Naive thymus-derived CD8-positive, alpha-beta T cell (primary cell): ENCODE data around the gene SENP1. TPM values are rescaled to one million over a fixed set of nuclear protein-coding genes. Genes with fewer than 3 reads are reported as not detected.
A peak's percentile ranks its signal among the peaks of the same experiment; 100 is the strongest.

ENCODE experiments used
- ATAC-seq, 2 donors: fragments of 150-1000 bp; cut with Tn5 transposase in 1 of 2; sonication (Bioruptor Pico), chemical (Tn5 transposase) in 1 of 2; 1 replicate in 1 of 2; 2 replicates in 1 of 2; pipeline ENCODE4 v1.10.0; 2021; ENCODE audit warnings: mild to moderate bottlenecking in 2 of 2, moderate library complexity in 2 of 2
- POLR2A ChIA-PET: fragments of 350-600 bp; sonication (Branson Sonifier 250); formaldehyde crosslinking; loops from one replicate; lab custom pipeline; 2021; ENCODE audit warnings: antibody characterized with exemption; lab: Charles Lee
- DNase-seq, 10 donors: peaks; one replicate each; pipeline versions ENCODE4 v3.0.0 to v3.0.0-alpha.2; 2020 to 2022
- H3K27ac Mint-ChIP-seq, 10 donors: one replicate each; pipeline ENCODE4 v1.8.0; 2020 to 2022; ENCODE audit warnings: mild to moderate bottlenecking in 10 of 10, mixed read lengths in 10 of 10, moderate library complexity in 4 of 10, inconsistent platforms in 1 of 10
- H3K27me3 Mint-ChIP-seq, 5 donors: one replicate each; pipeline ENCODE4 v1.8.0; 2021 to 2022; ENCODE audit warnings: mixed read lengths in 5 of 5
- H3K36me3 Mint-ChIP-seq, 3 donors: one replicate each; pipeline ENCODE4 v1.8.0; 2020 to 2022; ENCODE audit warnings: mixed read lengths in 3 of 3, mild to moderate bottlenecking in 2 of 3, inconsistent platforms in 1 of 3
- H3K4me1 Mint-ChIP-seq, 4 donors: one replicate each; pipeline ENCODE4 v1.8.0; 2021 to 2022; ENCODE audit warnings: mixed read lengths in 4 of 4
- H3K4me3 Mint-ChIP-seq, 10 donors: one replicate each; pipeline ENCODE4 v1.8.0; 2020 to 2022; ENCODE audit warnings: mild to moderate bottlenecking in 10 of 10, mixed read lengths in 10 of 10, moderate library complexity in 6 of 10, inconsistent platforms in 1 of 10
- H3K9me3 Mint-ChIP-seq, 9 donors: one replicate each; pipeline ENCODE4 v1.8.0; 2020 to 2022; ENCODE audit warnings: mixed read lengths in 9 of 9, mild to moderate bottlenecking in 3 of 9, inconsistent platforms in 1 of 9, moderate library complexity in 1 of 9
- polyA plus RNA-seq, 3 donors: library from polyadenylated mRNA; unstranded; fragments of 300-500 nt; fragmentation: Illumina TruSeq; gene quantifications; one replicate each; pipeline ENCODE4 v1.2.3, GENCODE V29; 2021
- total RNA-seq, 8 experiments: library from RNA in 2 of 8; stranded (reverse) in 2 of 8; gene quantifications; one replicate each; pipeline ENCODE4 v1.2.3 and lab custom pipeline; 2021 to 2026

Gene SENP1
- total RNA-seq, result 10 to 100 TPM; 29.1 to 37.0 TPM
- 10 to 100 TPM in 2 of 3 donors, 1 to 10 TPM in 1; 9.9 to 11.9 (median 10.2) TPM for polyA plus RNA-seq
- 34.4 to 76.1 (median 51.1) reads per million in 6 experiments for total RNA-seq (lab: John Stamatoyannopoulos, UW)

- ATAC-seq, result peak; percentile 81 to 84
- no peaks in the 10 kb centered on the region for H3K27me3 Mint-ChIP-seq
- POLR2A ChIA-PET, result interaction anchor here (0.8 to 3.5 kb wide), 14 partner anchors 9 to 576 kb away, joined by 3 to 39 read pairs (median 4); partner anchors contain the start of genes ASB8, KANSL2, PFKM and TMEM106C
- DNase-seq, result peak; percentile 76 to 96 (median 88)
- peak within 1 kb of the TSS; percentile 96 to 100 (median 99) for H3K27ac Mint-ChIP-seq
- no peaks in the 10 kb centered on the region for H3K9me3 Mint-ChIP-seq
- peaks cover 0 to 4% (median 0%) of the 10 kb centered on the region in 3 donors for H3K36me3 Mint-ChIP-seq
- peaks cover 27 to 58% (median 48%) of the 10 kb centered on the region in 4 donors for H3K4me1 Mint-ChIP-seq
- peak within 1 kb of the TSS; percentile 89 to 99 (median 94) for H3K4me3 Mint-ChIP-seq
Observed at GRCh38 chr12:48105867-48106680, at the start of gene SENP1. Gene SENP1, minus strand, starts transcription at chr12:48106079. Its CDS starts 4,607 bp downstream, at chr12:48101472.

- H3K27ac Mint-ChIP-seq, result peak overlapping the region in 1 of 10 donors; percentile 22
- H3K9me3 Mint-ChIP-seq, result no peaks in the 10 kb centered on the region
- H3K4me1 Mint-ChIP-seq, result peaks cover 14 to 27% (median 24%) of the 10 kb centered on the region in 4 donors
- no peaks in the 10 kb centered on the region for H3K27me3 Mint-ChIP-seq
- H3K4me3 Mint-ChIP-seq, result no peak overlapping the region
- DNase-seq (no peak), ATAC-seq (no peak)
- POLR2A ChIA-PET, result interaction anchor here (0.6 kb wide), 1 partner anchor 13 kb away, joined by 3 read pairs; no protein-coding TSS in a partner anchor
- H3K36me3 Mint-ChIP-seq, result peaks cover 0 to 76% (median 12%) of the 10 kb centered on the region in 3 donors
Observed at GRCh38 chr12:48151103-48151771, 45.4 kb upstream of the SENP1 start.

DNA sequence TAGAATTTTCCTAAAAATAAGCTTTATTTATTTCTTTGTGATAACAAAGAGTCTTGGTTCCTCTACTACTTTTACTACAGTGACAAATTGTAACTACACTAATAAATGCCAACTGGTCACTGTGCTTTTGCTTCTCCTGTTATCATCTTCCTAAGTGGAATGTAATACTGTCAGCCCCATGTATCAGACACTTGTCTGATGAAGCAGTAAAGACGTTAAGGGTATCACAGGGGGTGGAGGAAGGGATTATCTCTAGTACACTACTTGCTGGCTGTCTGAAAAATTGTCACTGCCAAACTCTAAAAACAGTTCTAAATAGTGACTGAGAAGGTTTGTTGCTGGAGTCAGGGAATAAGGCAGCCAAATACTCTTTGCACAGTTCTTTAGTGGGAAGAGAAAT lies 40.1 kb upstream of the SENP1 start:
- POLR2A ChIA-PET, result interaction anchor here (2.0 kb wide), 1 partner anchor 11 kb away, joined by 6 read pairs; the partner anchor contains the start of gene ASB8
- H3K9me3 Mint-ChIP-seq, result no peaks in the 10 kb centered on the region
- no peak overlapping the region for H3K4me3 Mint-ChIP-seq
- peak overlapping the region in 6 of 10 donors; percentile 3 to 47 (median 24) for H3K27ac Mint-ChIP-seq
- no peaks in the 10 kb centered on the region for H3K27me3 Mint-ChIP-seq
- DNase-seq (no peak), ATAC-seq (no peak)
- H3K36me3 Mint-ChIP-seq, result peaks cover 5 to 91% (median 22%) of the 10 kb centered on the region in 3 donors
- H3K4me1 Mint-ChIP-seq, result peaks cover 0 to 8% (median 5%) of the 10 kb centered on the region in 4 donors

DNA sequence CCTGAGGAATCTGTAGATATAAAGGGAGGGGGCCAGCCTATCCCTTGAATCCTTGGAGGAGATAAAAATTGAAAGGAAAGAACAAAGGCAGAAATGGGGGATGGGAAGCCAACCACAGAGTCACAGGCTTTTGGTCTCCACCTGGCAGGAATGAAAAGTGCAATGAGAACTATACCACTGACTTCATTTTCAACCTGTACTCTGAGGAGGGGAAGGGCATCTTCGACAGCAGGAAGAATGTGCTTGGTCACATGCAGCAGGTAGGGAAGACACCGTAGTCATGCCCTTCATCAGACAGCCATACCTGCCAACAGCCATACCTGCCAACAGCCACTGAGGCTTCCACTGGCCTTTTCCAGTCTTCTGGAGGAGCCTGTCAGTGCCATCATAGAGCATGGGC lies 38.0 kb upstream of the SENP1 start:
- Mint-ChIP-seq H3K4me1 (peaks cover 0 to 6% (median 5%) of the 10 kb centered on the region in 4 donors), H3K36me3 (peaks cover 5 to 73% (median 17%) of the 10 kb centered on the region in 3 donors), H3K27ac (peak overlapping the region in 5 of 10 donors; percentile 6 to 65 (median 55)), H3K27me3 (no peaks in the 10 kb centered on the region), H3K9me3 (no peaks in the 10 kb centered on the region), H3K4me3 (no peak overlapping the region)
- POLR2A ChIA-PET, result no interaction called here
- ATAC-seq (no peak), DNase-seq (no peak)

GRCh38 chr12:48142818-48143674 lies 37.2 kb upstream of the SENP1 start:
- DNase-seq, result no peak
- no peaks in the 10 kb centered on the region for H3K9me3 Mint-ChIP-seq
- H3K27me3 Mint-ChIP-seq, result no peaks in the 10 kb centered on the region
- H3K27ac Mint-ChIP-seq, result peak overlapping the region in 2 of 10 donors; percentile 59 to 65
- H3K4me3 Mint-ChIP-seq, result no peak overlapping the region
- H3K36me3 Mint-ChIP-seq, result peaks cover 5 to 64% (median 15%) of the 10 kb centered on the region in 3 donors
- H3K4me1 Mint-ChIP-seq, result peaks cover 0 to 6% (median 4%) of the 10 kb centered on the region in 4 donors
- no peak for ATAC-seq
- POLR2A ChIA-PET, result no interaction called here

- ATAC-seq (no peak), DNase-seq (no peak)
- POLR2A ChIA-PET, result no interaction called here
- Mint-ChIP-seq H3K4me3 (no peak overlapping the region), H3K27me3 (no peaks in the 10 kb centered on the region), H3K27ac (no peak overlapping the region), H3K36me3 (peaks cover 0 to 29% (median 8%) of the 10 kb centered on the region in 3 donors), H3K9me3 (no peaks in the 10 kb centered on the region), H3K4me1 (peaks cover 0 to 2% (median 0%) of the 10 kb centered on the region in 4 donors)
Observed at GRCh38 chr12:48135027-48135426, 29.1 kb upstream of the SENP1 start.

- ATAC-seq (no peak), DNase-seq (no peak)
- Mint-ChIP-seq H3K36me3 (peaks cover 0 to 30% (median 8%) of the 10 kb centered on the region in 3 donors), H3K27me3 (no peaks in the 10 kb centered on the region), H3K27ac (peak overlapping the region in 1 of 10 donors; percentile 69), H3K9me3 (no peaks in the 10 kb centered on the region), H3K4me1 (no peaks in the 10 kb centered on the region), H3K4me3 (no peak overlapping the region)
- POLR2A ChIA-PET, result no interaction called here
Observed at GRCh38 chr12:48132826-48133225, 26.9 kb upstream of the SENP1 start.

- Mint-ChIP-seq H3K36me3 (peaks cover 0 to 31% (median 8%) of the 10 kb centered on the region in 3 donors), H3K27me3 (no peaks in the 10 kb centered on the region), H3K27ac (no peak overlapping the region), H3K4me1 (no peaks in the 10 kb centered on the region), H3K4me3 (no peak overlapping the region), H3K9me3 (no peaks in the 10 kb centered on the region)
- POLR2A ChIA-PET, result no interaction called here
- no peak for ATAC-seq
- DNase-seq, result no peak
Observed at GRCh38 chr12:48131517-48131916, 25.6 kb upstream of the SENP1 start.

DNA sequence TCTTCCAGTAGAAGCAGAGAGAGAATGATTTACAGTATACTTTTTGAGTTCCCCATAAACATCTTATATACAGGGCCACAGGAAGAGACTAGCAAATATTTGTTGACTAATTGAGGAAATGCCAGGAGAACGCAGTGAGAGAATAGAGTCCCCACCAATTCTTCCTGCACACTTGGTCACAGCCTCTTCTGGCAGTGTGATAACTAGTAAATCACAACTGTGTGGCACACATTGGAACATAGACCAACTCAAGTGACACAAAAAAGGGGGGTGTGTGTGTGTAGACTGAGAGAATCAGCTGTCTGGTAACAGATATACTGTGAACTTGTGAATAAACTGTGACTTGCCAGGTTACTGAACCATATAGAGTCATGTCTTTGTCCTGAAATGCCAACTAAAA lies 23.5 kb upstream of the SENP1 start:
- POLR2A ChIA-PET, result no interaction called here
- no peak overlapping the region for H3K4me3 Mint-ChIP-seq
- no peaks in the 10 kb centered on the region for H3K9me3 Mint-ChIP-seq
- peaks cover 1 to 30% (median 8%) of the 10 kb centered on the region in 3 donors for H3K36me3 Mint-ChIP-seq
- no peak overlapping the region for H3K27ac Mint-ChIP-seq
- H3K4me1 Mint-ChIP-seq, result no peaks in the 10 kb centered on the region
- no peak for DNase-seq
- ATAC-seq, result no peak
- no peaks in the 10 kb centered on the region for H3K27me3 Mint-ChIP-seq

GRCh38 chr12:48128800-48129199 lies 22.9 kb upstream of the SENP1 start:
- POLR2A ChIA-PET, result interaction anchor here (0.6 kb wide), 2 partner anchors 56 to 135 kb away, joined by 3 to 7 read pairs; no protein-coding TSS in a partner anchor
- ATAC-seq (no peak), DNase-seq (no peak)
- no peak overlapping the region for H3K4me3 Mint-ChIP-seq
- no peaks in the 10 kb centered on the region for H3K27me3 Mint-ChIP-seq
- peaks cover 0 to 2% (median 0%) of the 10 kb centered on the region in 4 donors for H3K4me1 Mint-ChIP-seq
- H3K9me3 Mint-ChIP-seq, result no peaks in the 10 kb centered on the region
- H3K36me3 Mint-ChIP-seq, result peaks cover 3 to 31% (median 5%) of the 10 kb centered on the region in 3 donors
- H3K27ac Mint-ChIP-seq, result peak overlapping the region in 1 of 10 donors; percentile 43

DNA sequence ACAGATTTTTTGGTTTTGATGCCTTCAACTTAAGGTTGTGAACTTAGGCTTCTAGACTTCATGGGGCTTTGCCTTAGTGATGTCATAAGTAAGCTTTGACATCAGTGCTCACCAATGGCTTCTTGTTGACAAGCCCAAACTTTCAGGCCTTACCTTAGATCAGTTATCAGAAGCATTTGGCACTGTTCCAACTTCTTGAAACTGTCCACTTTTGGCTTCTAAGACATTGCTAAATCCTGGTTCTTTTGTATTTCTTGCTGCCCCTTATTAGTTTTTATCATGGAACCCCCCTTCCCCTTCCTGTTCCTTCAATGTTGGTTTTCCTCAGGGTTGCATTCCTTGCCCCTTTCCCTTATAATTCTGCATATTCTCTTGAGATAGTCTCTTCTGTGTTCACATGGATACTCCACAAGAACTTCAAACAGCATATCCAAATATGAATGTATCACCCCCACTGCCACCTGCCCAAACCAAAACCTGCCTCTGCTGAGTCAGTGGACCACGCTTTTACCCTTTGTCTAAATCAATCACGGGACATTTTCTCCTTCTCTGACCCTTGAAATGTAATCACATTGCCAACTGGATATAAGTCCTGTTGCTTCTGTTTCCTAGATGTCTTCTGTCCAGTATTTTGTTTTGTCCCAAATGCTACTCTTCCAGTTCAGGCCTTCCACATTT lies 21.2 kb upstream of the SENP1 start:
- POLR2A ChIA-PET, result no interaction called here
- Mint-ChIP-seq H3K27ac (peak overlapping the region in 1 of 10 donors; percentile 3), H3K4me1 (peaks cover 0 to 4% (median 0%) of the 10 kb centered on the region in 4 donors), H3K27me3 (no peaks in the 10 kb centered on the region), H3K36me3 (peaks cover 4 to 33% (median 5%) of the 10 kb centered on the region in 3 donors), H3K9me3 (no peaks in the 10 kb centered on the region), H3K4me3 (no peak overlapping the region)
- ATAC-seq (no peak), DNase-seq (no peak)
